GM21576 (cell line): ENCODE data around the gene GOLT1A.

Experiments
- ATAC-seq: cut with Tn5 transposase; IDR thresholded peaks from one replicate; pipeline ENCODE4 v1.9.1; 2021; ENCODE audit warnings: mild to moderate bottlenecking, moderate library complexity; ENCODE audit not compliant: unreplicated experiment

Gene GOLT1A

GRCh38 chr1:204162494-204163074 lies 51.2 kb downstream of the GOLT1A start:
- no peak for ATAC-seq

DNA sequence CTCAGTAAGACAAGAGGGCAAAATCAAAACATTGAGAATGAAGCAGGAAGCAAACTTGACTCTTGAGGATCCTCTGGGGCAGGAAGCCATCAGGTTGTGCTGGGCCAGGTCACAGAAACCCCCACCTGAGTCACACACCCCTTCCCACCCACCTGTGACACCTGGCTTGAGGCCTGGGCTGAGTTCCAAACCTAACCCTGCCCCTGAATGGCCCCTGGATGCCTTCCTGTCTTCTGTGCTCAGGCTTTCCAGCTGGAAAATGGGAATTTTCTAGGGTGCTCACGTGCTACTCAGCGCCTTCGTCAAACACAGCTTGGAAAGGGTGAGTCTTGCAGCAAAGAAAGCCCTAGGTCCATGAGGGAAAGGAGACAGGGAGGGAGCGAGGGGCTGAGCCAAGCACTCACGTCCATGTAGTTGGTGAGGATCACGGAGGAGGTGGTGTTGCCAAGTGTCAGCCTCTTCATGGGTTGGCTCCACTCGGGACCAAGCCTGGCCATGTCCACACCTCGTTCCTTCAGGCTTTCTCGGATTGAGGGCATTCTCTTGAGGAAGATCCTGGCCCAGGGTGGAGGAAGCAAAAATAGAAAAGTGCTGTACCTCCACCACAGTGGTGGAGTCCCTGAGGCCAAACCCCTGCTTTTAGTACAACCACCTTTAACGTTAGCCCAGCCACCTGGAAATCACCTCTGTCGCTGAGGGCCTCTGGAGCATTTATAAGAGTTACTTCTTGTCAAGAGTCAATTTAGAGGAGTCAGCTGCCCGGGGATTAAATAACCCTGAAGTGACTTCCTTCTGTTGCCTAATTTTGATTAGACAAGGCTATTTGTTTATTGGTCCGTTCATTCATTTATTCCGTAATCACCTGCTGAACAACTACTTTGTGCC lies 51.9 kb downstream of the GOLT1A start:
- ATAC-seq: no peak

GRCh38 chr1:204157962-204158361 lies 55.8 kb downstream of the GOLT1A start:
- no peak for ATAC-seq

DNA sequence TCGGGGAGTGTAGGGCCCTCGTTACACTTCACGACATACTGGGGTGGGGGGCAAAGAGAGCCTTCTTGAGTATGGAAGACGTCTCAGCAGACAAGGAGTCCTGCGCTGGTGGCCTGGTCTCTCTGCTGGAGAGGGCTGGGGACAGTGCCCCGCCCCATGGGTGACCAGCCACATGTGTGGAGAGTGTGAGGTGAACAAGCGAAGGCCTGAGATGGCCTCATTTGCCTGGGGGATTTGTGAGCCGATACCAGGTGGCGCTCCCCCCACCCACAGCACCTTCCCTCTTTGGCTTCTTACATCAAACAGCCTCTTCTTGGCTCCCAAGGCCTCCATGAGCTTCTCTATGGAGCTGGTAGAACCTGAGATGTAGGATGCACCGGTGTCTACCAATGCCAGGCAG lies 57.9 kb downstream of the GOLT1A start:
- ATAC-seq: no peak

GRCh38 chr1:204154568-204155255 lies 59.1 kb downstream of the GOLT1A start:
- ATAC-seq: no peak

DNA sequence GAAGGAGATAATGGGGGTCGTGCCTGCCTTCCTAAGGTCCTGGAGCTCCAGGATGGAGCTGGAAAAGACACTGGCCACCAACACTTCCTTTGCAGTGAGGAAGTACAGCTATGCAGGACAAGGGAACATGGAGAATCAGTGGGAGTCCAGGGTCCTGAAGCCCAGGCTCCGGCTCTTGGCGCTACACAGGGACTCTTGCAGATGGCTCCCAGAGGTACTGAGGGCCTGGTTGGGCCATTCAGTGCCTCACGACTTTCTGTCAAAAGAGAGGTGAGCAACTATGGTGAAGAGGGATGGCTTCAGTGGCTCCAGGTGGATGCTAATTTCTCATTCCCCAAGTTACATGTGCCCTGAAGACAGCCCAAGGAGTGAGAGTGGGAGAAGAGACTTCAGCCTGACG lies 60.1 kb downstream of the GOLT1A start:
- ATAC-seq: no peak

- no peak for ATAC-seq
Observed at GRCh38 chr1:204152310-204153044, 61.3 kb downstream of the GOLT1A start.

DNA sequence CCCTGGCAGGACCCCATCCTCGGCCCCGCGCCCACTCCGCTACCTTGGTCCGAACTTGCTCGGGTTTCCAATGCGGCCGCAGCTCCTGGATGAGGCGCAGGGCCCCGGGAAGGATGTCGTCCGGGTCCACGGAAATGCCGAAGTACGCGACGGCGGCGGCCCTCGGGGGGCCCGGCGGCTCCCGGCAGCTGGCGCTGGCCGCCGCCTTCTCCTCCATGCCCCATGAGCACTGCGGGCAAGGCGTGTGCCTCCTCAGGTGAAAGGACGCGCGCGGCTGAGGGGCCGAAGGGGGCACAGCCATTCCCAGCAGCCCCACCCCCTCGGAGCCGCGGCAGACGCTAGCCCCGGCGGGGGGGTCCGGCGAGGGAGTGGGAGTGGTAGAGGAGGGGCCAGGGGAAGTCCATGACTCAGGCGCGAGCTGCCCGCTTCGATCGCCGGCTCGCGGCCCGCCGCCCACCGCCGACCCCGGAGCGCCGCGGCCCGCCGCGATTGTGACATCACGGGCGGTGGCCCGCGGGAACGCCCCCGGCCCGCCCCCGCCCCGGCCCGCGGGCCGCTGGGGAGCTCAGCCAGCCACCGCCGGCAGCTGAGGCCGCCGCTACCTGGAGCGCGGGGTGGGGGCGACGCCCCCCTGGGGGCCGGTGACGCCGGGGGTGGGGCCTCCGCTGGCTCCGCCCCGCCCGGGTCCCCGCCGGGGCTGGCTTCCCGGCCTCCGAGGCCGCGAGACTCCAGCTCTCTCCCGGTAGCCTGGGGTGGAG lies 62.1 kb downstream of the GOLT1A start, which contains the start of gene ETNK2:
TSS of gene ETNK2 (minus strand) at position 493 of the 758 bp plus-strand sequence. CDS start at position 301, 192 bp downstream.
- no peak for ATAC-seq

GRCh38 chr1:204150702-204151551 lies 62.9 kb downstream of the GOLT1A start:
- no peak for ATAC-seq

GRCh38 chr1:204149635-204150565 lies 63.9 kb downstream of the GOLT1A start:
- ATAC-seq: no peak

DNA sequence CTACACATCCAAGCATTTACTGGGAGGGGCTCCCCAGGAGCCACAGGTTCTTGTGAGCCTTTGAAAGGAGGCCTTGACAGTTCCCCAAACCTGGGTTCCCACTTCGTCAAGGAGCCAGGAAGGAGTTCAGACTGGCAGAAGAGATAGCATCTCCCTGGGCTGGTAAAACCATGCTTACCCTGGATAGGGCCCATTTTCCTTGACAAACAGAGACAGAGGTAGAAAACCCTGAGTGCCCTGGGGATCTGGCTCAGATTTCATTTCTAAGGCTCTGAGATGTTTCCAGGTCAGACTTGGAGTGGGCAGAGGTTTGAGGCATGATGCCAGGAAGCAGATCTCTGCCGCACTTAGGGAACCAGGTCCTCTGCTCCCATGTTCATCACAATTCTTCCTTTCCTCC lies 64.7 kb downstream of the GOLT1A start:
- ATAC-seq: no peak
